ENCODE measurements around the gene CNKSR3.

DNA sequence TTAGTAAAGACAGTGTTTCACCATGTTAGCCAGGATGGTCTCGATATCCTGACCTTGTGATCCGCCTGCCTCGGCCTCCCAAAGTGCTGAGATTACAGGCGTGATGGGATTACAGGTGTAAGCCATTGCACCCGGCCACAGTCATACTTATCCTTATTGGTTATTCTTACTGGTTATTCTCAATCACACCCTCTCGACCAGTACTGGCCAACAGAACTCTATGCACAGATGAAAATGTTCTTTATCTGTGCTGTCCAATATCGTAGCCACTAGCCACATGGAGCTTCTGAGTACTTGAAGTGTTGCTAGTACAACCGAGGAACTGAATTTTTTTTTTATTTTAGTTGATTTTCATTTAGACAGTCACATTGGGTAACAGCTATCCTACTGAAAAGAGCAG, 63.5 kb downstream of the CNKSR3 start:
- TF ChIP-seq, protein P1, sequence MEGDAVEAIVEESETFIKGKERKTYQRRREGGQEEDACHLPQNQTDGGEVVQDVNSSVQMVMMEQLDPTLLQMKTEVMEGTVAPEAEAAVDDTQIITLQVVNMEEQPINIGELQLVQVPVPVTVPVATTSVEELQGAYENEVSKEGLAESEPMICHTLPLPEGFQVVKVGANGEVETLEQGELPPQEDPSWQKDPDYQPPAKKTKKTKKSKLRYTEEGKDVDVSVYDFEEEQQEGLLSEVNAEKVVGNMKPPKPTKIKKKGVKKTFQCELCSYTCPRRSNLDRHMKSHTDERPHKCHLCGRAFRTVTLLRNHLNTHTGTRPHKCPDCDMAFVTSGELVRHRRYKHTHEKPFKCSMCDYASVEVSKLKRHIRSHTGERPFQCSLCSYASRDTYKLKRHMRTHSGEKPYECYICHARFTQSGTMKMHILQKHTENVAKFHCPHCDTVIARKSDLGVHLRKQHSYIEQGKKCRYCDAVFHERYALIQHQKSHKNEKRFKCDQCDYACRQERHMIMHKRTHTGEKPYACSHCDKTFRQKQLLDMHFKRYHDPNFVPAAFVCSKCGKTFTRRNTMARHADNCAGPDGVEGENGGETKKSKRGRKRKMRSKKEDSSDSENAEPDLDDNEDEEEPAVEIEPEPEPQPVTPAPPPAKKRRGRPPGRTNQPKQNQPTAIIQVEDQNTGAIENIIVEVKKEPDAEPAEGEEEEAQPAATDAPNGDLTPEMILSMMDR (IDR thresholded peaks at IDR 0.05) = no peak
- TF ChIP-seq POLR2A (IDR thresholded peaks at IDR 0.05; ENCODE audit: low read depth) (no peak), POLR2AphosphoS5 (IDR thresholded peaks at IDR 0.05) (no peak), EP300 (IDR thresholded peaks at IDR 0.05) (no peak)
